NCI-H2081 treated with DMSO at 0.1 percent for 48 hours (cell line): ENCODE measurements around the gene AKAP1.

ENCODE experiments used
- DNase-seq: peaks from one replicate; lab custom pipeline; 2025; lab: John Stamatoyannopoulos, UW

The AKAP1 gene

GRCh38 chr17:57105591-57105990 lies 20.5 kb downstream of the AKAP1 start:
- DNase-seq = no peak

- no peak for DNase-seq
Measured at GRCh38 chr17:57106107-57106835, 21.2 kb downstream of the AKAP1 start.

DNA sequence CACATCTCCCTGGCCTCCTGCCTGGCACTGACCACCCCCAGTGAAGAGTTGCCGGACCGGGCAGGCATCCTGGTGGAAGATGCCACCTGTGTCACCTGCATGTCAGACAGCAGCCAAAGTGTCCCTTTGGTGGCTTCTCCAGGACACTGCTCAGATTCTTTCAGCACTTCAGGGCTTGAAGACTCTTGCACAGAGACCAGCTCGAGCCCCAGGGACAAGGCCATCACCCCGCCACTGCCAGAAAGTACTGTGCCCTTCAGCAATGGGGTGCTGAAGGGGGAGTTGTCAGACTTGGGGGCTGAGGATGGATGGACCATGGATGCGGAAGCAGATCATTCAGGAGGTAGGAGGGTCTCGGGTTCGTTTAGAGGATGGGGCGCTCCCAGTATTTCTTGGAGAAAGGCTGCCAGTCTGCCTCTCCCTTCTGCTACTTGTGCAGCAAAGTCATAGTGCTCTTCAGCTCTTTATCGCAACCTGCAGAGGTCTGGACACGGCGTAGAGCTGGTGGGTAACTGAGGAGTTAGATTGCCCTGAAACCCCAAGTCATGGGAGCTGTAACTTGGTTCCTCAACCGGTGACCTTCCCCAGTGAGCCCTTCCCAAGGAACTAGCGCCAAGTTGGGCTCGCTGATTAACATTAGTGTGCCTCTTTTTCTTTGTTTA lies 21.9 kb downstream of the AKAP1 start:
- DNase-seq = no peak

GRCh38 chr17:57107498-57108101 lies 22.6 kb downstream of the AKAP1 start:
- DNase-seq = no peak

DNA sequence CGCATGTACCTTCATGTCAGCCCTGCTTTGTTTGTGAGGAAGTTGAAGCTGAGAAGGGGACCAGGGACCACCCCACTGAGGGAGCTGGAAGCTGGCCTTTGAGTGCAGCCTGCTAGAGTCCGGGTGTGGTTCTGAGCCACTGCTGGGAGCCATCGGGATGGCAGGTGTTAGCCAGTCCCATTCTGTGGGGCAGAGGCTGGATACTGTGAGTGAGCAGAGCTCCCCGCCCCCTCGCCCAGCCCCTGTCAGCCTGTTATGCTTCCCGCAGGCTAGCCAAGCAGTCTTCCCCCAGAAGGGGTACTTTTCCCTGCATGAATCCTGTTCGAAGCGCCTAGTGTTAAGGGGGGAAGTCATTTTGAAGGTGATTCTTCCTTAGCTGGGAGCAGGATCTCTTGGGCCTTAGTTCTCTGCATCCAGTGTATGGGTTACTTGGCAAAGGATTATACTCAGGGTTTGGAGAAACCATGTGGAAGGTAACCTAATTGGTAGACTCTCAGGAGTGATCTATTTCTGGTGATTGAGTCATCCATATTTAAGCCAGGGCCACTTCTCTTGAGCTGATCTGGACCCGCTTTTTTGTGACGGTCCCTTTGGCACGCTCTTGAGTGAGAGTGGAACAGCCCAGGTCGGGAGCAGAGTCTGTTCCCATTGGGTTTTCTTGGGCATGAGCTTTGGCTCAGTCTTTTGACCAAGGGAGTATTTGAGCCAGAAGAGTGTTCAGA lies 23.8 kb downstream of the AKAP1 start:
- DNase-seq = no peak

DNA sequence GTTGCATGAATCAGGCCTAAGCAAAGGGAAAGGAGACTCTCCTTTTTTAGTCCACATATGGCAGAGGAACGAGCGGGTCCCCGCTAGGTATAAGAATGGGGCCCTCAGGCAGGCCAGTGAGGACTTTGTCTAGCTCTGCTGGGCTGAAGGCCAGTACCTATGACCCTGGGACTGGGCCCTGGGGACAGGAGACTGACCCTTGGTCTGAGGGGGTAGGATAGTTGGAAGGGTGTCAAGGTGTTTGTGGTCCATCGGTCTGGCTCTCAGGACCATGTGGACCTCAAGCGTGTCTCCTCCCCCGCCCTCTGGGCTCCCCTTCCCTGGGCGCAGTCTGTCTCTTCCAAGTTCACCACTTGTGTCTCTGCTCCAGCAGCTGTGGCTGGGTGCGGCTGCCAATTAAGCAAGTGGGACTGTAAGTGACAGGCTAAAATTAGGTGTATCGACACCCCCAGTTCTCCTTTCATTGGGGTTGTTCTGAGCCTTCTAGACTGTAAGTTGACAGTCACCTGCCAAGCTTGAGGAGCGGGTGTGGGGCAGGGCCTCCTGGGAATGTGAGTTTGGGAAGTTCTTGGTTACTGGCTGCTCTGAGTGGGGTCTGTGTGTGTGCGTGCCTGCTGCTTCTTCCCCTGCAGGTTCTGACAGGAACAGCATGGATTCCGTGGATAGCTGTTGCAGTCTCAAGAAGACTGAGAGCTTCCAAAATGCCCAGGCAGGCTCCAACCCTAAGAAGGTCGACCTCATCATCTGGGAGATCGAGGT lies 24.5 kb downstream of the AKAP1 start:
- DNase-seq = no peak

GRCh38 chr17:57110152-57110542 lies 25.1 kb downstream of the AKAP1 start:
- no peak for DNase-seq

- no peak for DNase-seq
Measured at GRCh38 chr17:57110579-57111325, 25.7 kb downstream of the AKAP1 start.

DNA sequence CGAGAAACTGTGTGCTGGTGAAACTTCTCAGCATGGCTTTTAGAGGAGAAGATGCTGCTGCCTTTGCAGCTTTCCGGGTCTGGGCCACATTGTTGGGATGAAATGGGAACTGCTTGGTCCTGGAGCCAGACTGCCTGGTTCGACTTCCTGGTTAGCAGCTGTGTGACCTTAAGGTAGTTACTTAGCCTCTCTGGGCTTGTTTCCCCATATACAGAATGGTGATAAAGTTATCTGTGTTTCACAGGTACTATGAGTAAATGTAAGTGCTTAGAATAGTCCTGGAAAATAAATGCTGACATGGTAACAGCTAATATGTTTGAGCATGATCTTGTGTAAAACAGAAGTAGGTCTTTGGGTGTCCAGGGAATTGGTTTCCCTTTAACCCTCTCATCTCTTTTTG lies 26.3 kb downstream of the AKAP1 start:
- DNase-seq = no peak

GRCh38 chr17:57113011-57113410 lies 28.0 kb downstream of the AKAP1 start:
- no peak for DNase-seq

DNA sequence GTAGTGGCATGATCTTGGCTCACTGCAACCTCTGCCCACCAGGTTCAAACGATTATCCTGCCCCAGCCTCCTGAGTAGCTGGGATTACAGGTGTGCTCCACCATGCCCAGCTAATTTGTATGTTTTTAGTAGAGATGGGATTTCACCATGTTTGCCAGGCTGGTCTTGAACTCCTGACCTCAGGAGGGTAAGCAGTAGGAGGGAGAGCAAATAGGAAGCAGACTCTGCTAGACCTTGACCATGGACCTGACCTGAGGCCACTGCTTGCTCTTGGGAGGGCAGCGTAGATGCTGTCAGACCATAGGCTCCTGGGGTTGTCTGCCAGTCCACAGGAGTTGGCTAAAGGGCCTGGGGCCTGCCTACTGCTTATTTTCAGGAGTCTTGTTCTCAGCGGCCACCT lies 28.6 kb downstream of the AKAP1 start:
- no peak for DNase-seq

DNA sequence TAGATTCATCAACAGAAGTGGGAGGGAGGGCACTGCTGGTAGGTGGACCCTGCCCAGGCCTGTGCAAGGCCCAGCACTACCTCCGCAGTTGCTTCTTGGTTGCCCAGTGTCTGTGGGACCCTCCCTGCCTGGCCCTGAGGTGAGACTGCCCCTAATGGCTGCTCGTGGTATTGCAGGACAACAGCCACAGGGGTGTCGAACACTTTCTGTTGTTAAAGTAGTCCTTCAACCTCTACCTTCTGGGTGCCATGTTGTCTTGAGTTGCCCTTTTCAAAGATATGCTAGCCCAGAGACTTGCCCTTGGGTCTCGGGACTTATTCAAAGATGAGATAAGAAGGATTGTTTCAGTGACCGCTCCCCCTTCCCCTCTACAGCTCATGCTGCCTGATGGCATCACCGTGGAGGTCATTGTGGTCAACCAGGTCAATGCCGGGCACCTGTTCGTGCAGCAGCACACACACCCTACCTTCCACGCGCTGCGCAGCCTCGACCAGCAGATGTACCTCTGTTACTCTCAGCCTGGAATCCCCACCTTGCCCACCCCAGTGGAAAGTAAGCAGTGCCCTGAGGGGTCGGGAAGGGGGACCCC lies 29.1 kb downstream of the AKAP1 start:
- DNase-seq = no peak

GRCh38 chr17:57115377-57115776 lies 30.3 kb downstream of the AKAP1 start:
- DNase-seq = no peak

- no peak for DNase-seq
Measured at GRCh38 chr17:57115916-57116315, 30.9 kb downstream of the AKAP1 start.

DNA sequence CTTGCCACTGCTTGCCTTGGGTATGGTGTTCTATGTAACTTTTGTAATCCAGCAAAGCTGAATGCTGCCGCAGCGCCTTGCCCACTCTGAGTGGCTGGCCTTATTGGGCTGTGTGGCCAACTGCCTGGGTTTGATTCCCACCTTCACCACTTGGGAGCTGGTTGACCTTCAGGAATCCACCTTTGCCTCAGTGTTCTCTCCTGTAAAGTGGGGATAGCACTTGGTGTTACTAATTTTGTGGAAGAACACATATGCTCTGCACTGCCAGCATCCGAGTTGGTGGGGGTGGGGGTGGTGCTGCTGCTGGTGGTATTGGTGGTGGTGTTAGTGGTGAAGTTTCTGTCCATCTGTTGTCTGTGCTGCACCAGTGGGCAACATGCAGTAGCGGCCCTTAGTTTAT lies 32.8 kb downstream of the AKAP1 start:
- no peak for DNase-seq

GRCh38 chr17:57120814-57121213 lies 35.8 kb downstream of the AKAP1 start:
- no peak for DNase-seq

GRCh38 chr17:57121308-57122042 lies 36.4 kb downstream of the AKAP1 start:
- DNase-seq = no peak

- DNase-seq = no peak
Measured at GRCh38 chr17:57124053-57124452, 39.0 kb downstream of the AKAP1 start.

DNA sequence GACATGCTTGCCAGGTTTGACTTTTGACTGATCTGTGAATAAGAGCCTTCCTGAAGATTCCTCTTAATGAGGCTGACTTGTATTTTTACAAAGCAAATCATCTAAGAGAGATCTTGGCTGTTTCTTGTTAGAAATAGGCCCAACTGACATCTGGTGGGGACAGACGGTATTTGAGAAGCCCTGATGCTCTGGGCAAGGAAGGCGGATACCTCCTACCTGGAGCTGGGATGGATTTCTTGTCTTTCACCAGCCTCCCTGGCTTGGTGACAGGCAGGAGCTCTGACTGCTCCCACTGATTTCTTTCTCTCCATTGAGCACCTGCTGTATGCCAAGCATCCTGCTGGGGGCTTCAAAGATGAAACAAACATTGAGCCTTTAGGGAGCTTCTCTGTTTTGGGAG lies 40.4 kb downstream of the AKAP1 start:
- no peak for DNase-seq

DNA sequence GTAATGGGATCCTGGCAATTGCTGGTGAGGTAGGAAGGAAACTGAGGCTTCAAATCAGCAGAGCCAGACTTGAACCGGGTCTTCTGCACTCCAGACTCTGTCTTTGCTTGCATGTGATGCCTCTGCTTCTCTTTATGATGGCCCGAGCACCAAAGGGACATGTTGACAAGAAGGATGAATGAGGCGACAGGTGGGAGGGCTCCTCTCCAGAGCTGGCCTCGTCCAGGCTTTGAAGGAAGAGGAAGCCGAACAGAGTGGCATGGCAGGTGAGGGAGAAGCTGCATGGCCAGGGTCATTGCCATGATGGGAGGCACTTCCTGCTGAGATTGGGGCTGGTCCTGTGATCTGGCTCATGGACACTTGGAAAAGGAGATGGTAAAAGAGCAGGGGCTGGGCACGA lies 40.8 kb downstream of the AKAP1 start:
- no peak for DNase-seq
